GM12874 (cell line): Measurements from ENCODE around the gene CROCC.

ENCODE experiments used
- TF ChIP-seq, protein P1 (sequence below): IDR thresholded peaks from 2 replicates; pipeline ENCODE4 v1.5.1; 2011; ENCODE audit warnings: low read depth, mild to moderate bottlenecking, control low read depth, low read length, moderate library complexity; ENCODE audit not compliant: insufficient read depth

The CROCC gene

GRCh38 chr1:16984717-16985116 lies 63.0 kb downstream of the CROCC start:
- TF ChIP-seq, protein P1, sequence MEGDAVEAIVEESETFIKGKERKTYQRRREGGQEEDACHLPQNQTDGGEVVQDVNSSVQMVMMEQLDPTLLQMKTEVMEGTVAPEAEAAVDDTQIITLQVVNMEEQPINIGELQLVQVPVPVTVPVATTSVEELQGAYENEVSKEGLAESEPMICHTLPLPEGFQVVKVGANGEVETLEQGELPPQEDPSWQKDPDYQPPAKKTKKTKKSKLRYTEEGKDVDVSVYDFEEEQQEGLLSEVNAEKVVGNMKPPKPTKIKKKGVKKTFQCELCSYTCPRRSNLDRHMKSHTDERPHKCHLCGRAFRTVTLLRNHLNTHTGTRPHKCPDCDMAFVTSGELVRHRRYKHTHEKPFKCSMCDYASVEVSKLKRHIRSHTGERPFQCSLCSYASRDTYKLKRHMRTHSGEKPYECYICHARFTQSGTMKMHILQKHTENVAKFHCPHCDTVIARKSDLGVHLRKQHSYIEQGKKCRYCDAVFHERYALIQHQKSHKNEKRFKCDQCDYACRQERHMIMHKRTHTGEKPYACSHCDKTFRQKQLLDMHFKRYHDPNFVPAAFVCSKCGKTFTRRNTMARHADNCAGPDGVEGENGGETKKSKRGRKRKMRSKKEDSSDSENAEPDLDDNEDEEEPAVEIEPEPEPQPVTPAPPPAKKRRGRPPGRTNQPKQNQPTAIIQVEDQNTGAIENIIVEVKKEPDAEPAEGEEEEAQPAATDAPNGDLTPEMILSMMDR = no peak

- TF ChIP-seq, protein P1 = no peak
These were observed 64.4 kb downstream of the CROCC start for GRCh38 chr1:16986113-16986512.

DNA sequence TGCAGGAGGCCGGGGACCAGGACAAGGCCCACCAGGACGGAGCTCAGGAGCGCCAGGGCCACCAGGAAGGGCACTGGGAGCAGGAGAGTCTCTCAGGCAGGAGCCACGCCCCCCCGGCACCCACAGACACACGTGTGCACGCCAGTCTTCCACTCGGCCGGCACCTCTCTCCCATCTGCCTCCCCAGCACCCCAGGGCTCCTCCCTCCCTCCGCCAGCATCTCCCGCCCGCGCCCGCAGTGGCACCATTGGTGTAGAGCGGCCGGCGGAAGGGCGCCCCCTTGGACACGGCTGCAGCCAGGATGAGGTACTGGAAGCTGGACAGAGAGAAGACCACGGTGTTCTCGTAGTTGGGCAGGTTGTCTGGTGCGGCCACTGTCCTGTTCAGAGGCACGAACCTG lies 64.8 kb downstream of the CROCC start:
- TF ChIP-seq, protein P1 = no peak

DNA sequence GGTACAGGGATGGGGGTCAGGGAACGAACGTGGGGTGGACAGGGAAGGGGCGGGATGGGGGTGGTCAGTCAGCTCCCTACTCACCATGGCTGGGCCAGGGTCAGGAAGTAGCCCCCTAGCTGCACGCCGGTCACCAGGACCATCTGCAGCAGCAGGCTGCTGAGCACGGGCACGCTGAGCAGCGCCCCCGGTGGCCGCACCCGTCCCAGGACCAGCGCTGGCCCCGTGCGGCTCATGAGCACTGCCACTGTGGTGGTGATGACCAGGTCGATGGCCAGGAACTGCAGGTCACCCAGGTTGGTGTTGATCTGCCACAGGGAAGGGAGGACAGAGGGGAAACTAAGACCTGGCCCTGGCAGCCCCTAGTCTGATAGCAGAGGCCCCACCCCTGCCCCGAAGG lies 65.2 kb downstream of the CROCC start:
- TF ChIP-seq, protein P1 = peak; percentile 56

- TF ChIP-seq, protein P1 = no peak
These were observed 66.5 kb downstream of the CROCC start for GRCh38 chr1:16988210-16988609.

- TF ChIP-seq, protein P1 = no peak
These were observed 68.1 kb downstream of the CROCC start for GRCh38 chr1:16989676-16990391.

DNA sequence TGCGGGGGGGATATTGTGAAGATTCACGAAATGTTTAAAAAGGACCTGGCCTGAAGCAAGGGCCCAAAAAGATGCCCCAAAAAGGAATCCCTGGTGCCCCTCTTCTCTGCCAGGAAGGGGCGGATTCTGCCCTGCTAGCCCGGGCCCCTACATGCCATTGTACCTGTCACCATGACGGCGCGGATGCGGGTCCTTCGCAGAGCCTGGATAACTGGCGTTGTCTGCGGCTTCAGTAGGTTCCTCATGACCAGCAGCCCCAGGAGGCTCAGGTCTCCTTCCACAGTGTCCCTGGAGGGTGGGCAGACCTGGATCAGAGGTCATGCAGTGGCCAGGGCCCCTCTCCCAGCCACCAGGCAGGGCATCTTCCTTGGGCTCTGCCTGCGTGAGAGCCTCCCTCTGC lies 69.8 kb downstream of the CROCC start:
- TF ChIP-seq, protein P1 = no peak

- TF ChIP-seq, protein P1 = no peak
These were observed 70.4 kb downstream of the CROCC start for GRCh38 chr1:16992102-16992501.
